HepG2 (cell line): Measurements from ENCODE around the gene OR10H2.
"Not testable (repeated sequence)": the region's sequence is repeated elsewhere in the genome, so short reads cannot be mapped to it uniquely, and the experiment has no call there.

Source experiments
- ARID4A ChIP-seq: sonication (generic); formaldehyde crosslinking; IDR thresholded peaks from 2 replicates; pipeline ENCODE4 v1.5.0; 2020; ENCODE audit warnings: mild to moderate bottlenecking, missing genetic modification reagents, borderline replicate concordance
- CTCF ChIP-seq: sonication (generic); formaldehyde crosslinking; IDR thresholded peaks from 2 replicates; pipeline ENCODE4 v1.5.0; 2020; ENCODE audit warnings: mild to moderate bottlenecking, missing genetic modification reagents, moderate library complexity
- DPF2 ChIP-seq: sonication (generic); formaldehyde crosslinking; IDR thresholded peaks from 2 replicates; pipeline ENCODE4 v1.4.0; 2020; ENCODE audit warnings: mild to moderate bottlenecking, low read depth, missing genetic modification reagents, borderline replicate concordance
- EZH2 ChIP-seq: conservative IDR thresholded peaks from 2 replicates; pipeline ENCODE4 v1.6.1; 2012; ENCODE audit warnings: mild to moderate bottlenecking, low read depth, low read length, moderate library complexity
- GABPA ChIP-seq, 2 experiments: IDR thresholded peaks; 2 replicates each; pipeline ENCODE4 v1.6.1; 2011 to 2016; ENCODE audit warnings: low read depth in 2 of 2, low read length in 1 of 2, missing biosample characterization in 1 of 2, missing genetic modification characterization in 1 of 2
- MEIS2 ChIP-seq: sonication (generic); formaldehyde crosslinking; IDR thresholded peaks from 2 replicates; pipeline ENCODE4 v1.9.0; 2021; ENCODE audit warnings: mild to moderate bottlenecking, missing genetic modification reagents
- MTF1 ChIP-seq: sonication (generic); formaldehyde crosslinking; IDR thresholded peaks from 2 replicates; pipeline ENCODE4 v1.5.0; 2020; ENCODE audit warnings: missing genetic modification reagents
- RXRA ChIP-seq: sonication (generic); formaldehyde crosslinking; IDR thresholded peaks from 2 replicates; pipeline ENCODE4 v1.5.1; 2020; ENCODE audit warnings: missing genetic modification reagents
- SIN3A ChIP-seq: IDR thresholded peaks from 2 replicates; pipeline ENCODE4 v1.6.1; 2011; ENCODE audit warnings: low read depth, mild to moderate bottlenecking, control low read depth, low read length, borderline replicate concordance
- ZC3H4 ChIP-seq: sonication (generic); formaldehyde crosslinking; IDR thresholded peaks from 2 replicates; pipeline ENCODE4 v1.4.0; 2020; ENCODE audit warnings: missing genetic modification reagents, borderline replicate concordance

GRCh38 chr19:15679865-15680264, 48.0 kb upstream of the OR10H2 start:
- TF ChIP-seq MEIS2 (CRISPR knock-in tag); CTCF (CRISPR knock-in tag); EZH2; MTF1 (CRISPR knock-in tag); GABPA (IDR thresholded peaks at IDR 0.05; ENCODE audit: low read depth, low read length); GABPA (CRISPR knock-in tag; IDR thresholded peaks at IDR 0.05; ENCODE audit: low read depth); ZC3H4 (CRISPR knock-in tag); SIN3A; DPF2 (CRISPR knock-in tag); ARID4A (CRISPR knock-in tag); RXRA: not testable (repeated sequence)
